Endodermal cell (in vitro differentiated cells): ENCODE results near the gene SUSD1. TPM values are rescaled to one million over a fixed set of nuclear protein-coding genes. Genes with fewer than 3 reads are reported as not detected.

ENCODE experiments used
- DNase-seq: peaks from one replicate; pipeline ENCODE4 v3.0.0-alpha.2; 2017
- H3K27ac ChIP-seq: 2 replicates; pipeline ENCODE4 v1.5.1; 2013; ENCODE audit warnings: mild to moderate bottlenecking, low read depth, low read length, moderate library complexity
- H3K27me3 ChIP-seq: 2 replicates; pipeline ENCODE4 v1.6.1; 2013; ENCODE audit warnings: mild to moderate bottlenecking, low read length, moderate library complexity; ENCODE audit not compliant: insufficient read depth, control insufficient read depth, poor library complexity, severe bottlenecking
- H3K36me3 ChIP-seq: 2 replicates; pipeline ENCODE4 v1.7.0; 2013; ENCODE audit warnings: mild to moderate bottlenecking, low read length, moderate library complexity; ENCODE audit not compliant: control insufficient read depth, insufficient read depth
- H3K4me1 ChIP-seq: one replicate; pipeline ENCODE4 v1.7.0; 2013; ENCODE audit warnings: low read length; ENCODE audit not compliant: control insufficient read depth, insufficient read depth
- H3K4me3 ChIP-seq: 2 replicates; pipeline ENCODE4 v1.5.1; 2013; ENCODE audit warnings: mild to moderate bottlenecking, low read length, moderate library complexity
- H3K9ac ChIP-seq: 2 replicates; pipeline ENCODE4 v1.6.1; 2013; ENCODE audit warnings: mild to moderate bottlenecking, low read length, moderate library complexity; ENCODE audit not compliant: poor library complexity, severe bottlenecking; ENCODE audit errors: extremely low read depth
- H3K9me3 ChIP-seq: 2 replicates; pipeline ENCODE4 v1.6.1; 2013; ENCODE audit warnings: mild to moderate bottlenecking, low read length, moderate library complexity; ENCODE audit not compliant: control insufficient read depth
- H3K27ac Mint-ChIP-seq: 2 replicates; pipeline ENCODE4 v1.8.0; 2020; ENCODE audit warnings: mixed read lengths
- H3K27me3 Mint-ChIP-seq: 2 replicates; pipeline ENCODE4 v1.8.0; 2021; ENCODE audit warnings: mild to moderate bottlenecking, mixed read lengths; ENCODE audit not compliant: insufficient read depth
- H3K36me3 Mint-ChIP-seq: 2 replicates; pipeline ENCODE4 v1.8.0; 2020; ENCODE audit warnings: low read depth, mixed read lengths
- H3K4me1 Mint-ChIP-seq: 2 replicates; pipeline ENCODE4 v1.8.0; 2020; ENCODE audit warnings: mixed read lengths
- H3K4me3 Mint-ChIP-seq: 2 replicates; pipeline ENCODE4 v1.8.0; 2020; ENCODE audit warnings: mild to moderate bottlenecking, moderate library complexity, mixed read lengths
- H3K9me3 Mint-ChIP-seq: 2 replicates; pipeline ENCODE4 v1.8.0; 2020; ENCODE audit warnings: mild to moderate bottlenecking, mixed read lengths
- WGBS, 2 experiments: methylation state at CpG; one replicate each; pipeline versions ENCODE4 v1.1.5 to v1.1.7; 2013; ENCODE audit warnings: missing lambda C conversion rate in 2 of 2, mixed read lengths in 1 of 2; ENCODE audit not compliant: insufficient coverage in 1 of 2, insufficient read length in 1 of 2; 5-methylcytosine and 5-hydroxymethylcytosine counted together
- total RNA-seq, 2 donors: library from RNA; stranded (reverse); fragmentation: NEBNext Ultra II Directional in 1 of 2; extraction: Animal tissue kit (Norgen Biotek cat#: 25700) in 1 of 2; gene quantifications; 2 replicates in 1 of 2; 3 replicates in 1 of 2; pipeline ENCODE4 v1.2.1, GENCODE V29; 2021
- TF ChIP-seq, protein P1 (sequence below): fragments of 200-600 bp; sonication (generic); conservative IDR thresholded peaks from 2 replicates; pipeline ENCODE4 v1.5.0; 2021; ENCODE audit warnings: antibody characterized with exemption, mild to moderate bottlenecking

SUSD1 gene
- total RNA-seq, 2 donors from 2014 or later = 7.7 to 10.4 TPM

DNA sequence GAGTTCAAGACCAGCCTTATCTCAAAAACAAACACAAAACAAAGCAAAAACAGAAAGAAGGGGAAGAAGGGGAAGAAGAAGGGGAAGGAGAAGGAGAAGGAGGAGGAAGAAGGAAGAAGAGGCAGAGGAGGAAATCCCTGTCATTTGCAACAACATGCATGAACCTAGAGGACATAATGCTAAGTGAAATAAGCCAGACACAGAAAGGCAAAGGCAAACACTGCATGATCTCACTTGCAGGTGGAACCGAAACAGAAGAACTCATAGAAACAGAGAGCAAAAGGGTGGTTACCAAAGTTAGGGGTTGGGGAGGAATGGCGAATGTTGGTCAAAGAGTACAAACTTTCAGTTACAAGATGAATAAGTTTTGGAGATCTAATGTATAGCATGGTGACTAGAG lies 143.1 kb downstream of the SUSD1 start:
- no peak overlapping the region for H3K27ac Mint-ChIP-seq
- peak; percentile 16 for DNase-seq
- Histone ChIP-seq H3K27me3 (no peaks in the 10 kb centered on the region), H3K9me3 (no peaks in the 10 kb centered on the region), H3K36me3 (no peaks in the 10 kb centered on the region), H3K4me3 (no peak overlapping the region), H3K9ac (no peak overlapping the region), H3K4me1 (no peaks in the 10 kb centered on the region), H3K27ac (no peak overlapping the region)
- peaks cover 25% of the 10 kb centered on the region for H3K4me1 Mint-ChIP-seq
- WGBS, 2 experiments = 93 to 96% methylated on average over 2 of the region's 2 CpGs
- TF ChIP-seq, protein P1, sequence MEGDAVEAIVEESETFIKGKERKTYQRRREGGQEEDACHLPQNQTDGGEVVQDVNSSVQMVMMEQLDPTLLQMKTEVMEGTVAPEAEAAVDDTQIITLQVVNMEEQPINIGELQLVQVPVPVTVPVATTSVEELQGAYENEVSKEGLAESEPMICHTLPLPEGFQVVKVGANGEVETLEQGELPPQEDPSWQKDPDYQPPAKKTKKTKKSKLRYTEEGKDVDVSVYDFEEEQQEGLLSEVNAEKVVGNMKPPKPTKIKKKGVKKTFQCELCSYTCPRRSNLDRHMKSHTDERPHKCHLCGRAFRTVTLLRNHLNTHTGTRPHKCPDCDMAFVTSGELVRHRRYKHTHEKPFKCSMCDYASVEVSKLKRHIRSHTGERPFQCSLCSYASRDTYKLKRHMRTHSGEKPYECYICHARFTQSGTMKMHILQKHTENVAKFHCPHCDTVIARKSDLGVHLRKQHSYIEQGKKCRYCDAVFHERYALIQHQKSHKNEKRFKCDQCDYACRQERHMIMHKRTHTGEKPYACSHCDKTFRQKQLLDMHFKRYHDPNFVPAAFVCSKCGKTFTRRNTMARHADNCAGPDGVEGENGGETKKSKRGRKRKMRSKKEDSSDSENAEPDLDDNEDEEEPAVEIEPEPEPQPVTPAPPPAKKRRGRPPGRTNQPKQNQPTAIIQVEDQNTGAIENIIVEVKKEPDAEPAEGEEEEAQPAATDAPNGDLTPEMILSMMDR = no peak
- no peaks in the 10 kb centered on the region for H3K9me3 Mint-ChIP-seq
- H3K36me3 Mint-ChIP-seq = no peaks in the 10 kb centered on the region
- no peaks in the 10 kb centered on the region for H3K27me3 Mint-ChIP-seq
- H3K4me3 Mint-ChIP-seq = no peak overlapping the region

DNA sequence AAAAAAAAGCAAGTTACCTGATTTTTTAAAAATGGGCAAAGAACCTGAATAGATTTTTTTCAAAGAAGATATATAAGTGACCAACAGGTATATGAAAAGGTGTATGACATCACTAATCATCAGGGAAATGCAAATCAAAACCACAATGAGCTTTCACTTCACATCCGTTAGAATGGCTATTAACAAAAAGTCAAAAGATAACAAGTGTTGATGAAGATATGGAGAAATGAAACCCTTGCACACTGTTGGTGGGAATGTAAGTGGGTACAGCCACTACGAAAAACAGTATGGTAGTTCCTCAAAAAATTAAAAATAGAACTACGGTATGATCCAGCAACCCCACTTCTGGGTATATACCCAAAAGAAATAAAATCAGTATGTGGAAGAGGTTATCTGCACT lies 143.7 kb downstream of the SUSD1 start:
- no peaks in the 10 kb centered on the region for H3K9me3 Mint-ChIP-seq
- WGBS, 2 experiments = 80 to 82% methylated on average over 2 to 3 of the region's 3 CpGs
- Histone ChIP-seq H3K9ac (no peak overlapping the region), H3K27me3 (no peaks in the 10 kb centered on the region), H3K4me1 (no peaks in the 10 kb centered on the region), H3K9me3 (no peaks in the 10 kb centered on the region), H3K4me3 (no peak overlapping the region), H3K27ac (no peak overlapping the region), H3K36me3 (no peaks in the 10 kb centered on the region)
- no peak overlapping the region for H3K27ac Mint-ChIP-seq
- H3K27me3 Mint-ChIP-seq = no peaks in the 10 kb centered on the region
- no peak overlapping the region for H3K4me3 Mint-ChIP-seq
- DNase-seq = no peak
- TF ChIP-seq, protein P1 = no peak
- H3K4me1 Mint-ChIP-seq = peaks cover 25% of the 10 kb centered on the region
- H3K36me3 Mint-ChIP-seq = no peaks in the 10 kb centered on the region

DNA sequence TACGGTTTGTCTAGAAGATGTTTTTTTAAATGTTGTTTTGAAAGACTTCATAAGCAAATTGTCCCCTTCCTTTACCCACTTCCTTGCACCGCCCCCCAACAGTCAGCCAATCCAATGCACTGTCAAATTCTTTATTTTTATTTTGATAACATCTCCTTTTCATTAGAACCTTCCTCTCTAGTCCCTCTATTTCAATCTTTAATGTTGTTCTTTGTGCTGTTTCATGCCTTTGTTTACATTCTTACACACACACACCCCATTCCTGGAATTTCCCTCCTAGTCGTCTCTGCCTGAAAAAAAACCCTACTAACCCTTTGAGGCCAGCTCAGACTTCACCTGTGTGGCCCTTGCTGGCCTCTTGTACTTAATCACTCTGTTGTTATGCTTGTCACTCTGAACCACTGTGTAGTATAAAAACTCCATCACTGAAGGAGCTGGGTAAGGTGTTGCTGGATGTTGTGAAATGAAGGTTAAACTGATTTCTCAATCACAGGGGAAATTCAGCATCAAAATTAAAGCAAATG lies 145.1 kb downstream of the SUSD1 start:
- no peaks in the 10 kb centered on the region for H3K4me1 ChIP-seq
- H3K9me3 ChIP-seq = no peaks in the 10 kb centered on the region
- TF ChIP-seq, protein P1 = no peak
- H3K27me3 ChIP-seq = no peaks in the 10 kb centered on the region
- peak; percentile 50 for DNase-seq
- H3K4me3 ChIP-seq = no peak overlapping the region
- H3K36me3 ChIP-seq = no peaks in the 10 kb centered on the region
- WGBS, 2 experiments = 82 to 88% methylated on average over 1 to 2 of the region's 3 CpGs
- Mint-ChIP-seq H3K27ac (peak overlapping the region; percentile 7), H3K4me1 (peaks cover 25% of the 10 kb centered on the region), H3K27me3 (no peaks in the 10 kb centered on the region), H3K36me3 (no peaks in the 10 kb centered on the region), H3K4me3 (no peak overlapping the region), H3K9me3 (peaks cover 1% of the 10 kb centered on the region)
- H3K9ac ChIP-seq = no peak overlapping the region
- H3K27ac ChIP-seq = no peak overlapping the region
